Fibroblast of the conjunctiva (primary cell): ENCODE results near the gene RANBP1.

ENCODE experiments used
- DNase-seq: peaks from one replicate; pipeline ENCODE4 v3.0.0-alpha.2; 2010; ENCODE audit warnings: low read depth

RANBP1 gene

DNA sequence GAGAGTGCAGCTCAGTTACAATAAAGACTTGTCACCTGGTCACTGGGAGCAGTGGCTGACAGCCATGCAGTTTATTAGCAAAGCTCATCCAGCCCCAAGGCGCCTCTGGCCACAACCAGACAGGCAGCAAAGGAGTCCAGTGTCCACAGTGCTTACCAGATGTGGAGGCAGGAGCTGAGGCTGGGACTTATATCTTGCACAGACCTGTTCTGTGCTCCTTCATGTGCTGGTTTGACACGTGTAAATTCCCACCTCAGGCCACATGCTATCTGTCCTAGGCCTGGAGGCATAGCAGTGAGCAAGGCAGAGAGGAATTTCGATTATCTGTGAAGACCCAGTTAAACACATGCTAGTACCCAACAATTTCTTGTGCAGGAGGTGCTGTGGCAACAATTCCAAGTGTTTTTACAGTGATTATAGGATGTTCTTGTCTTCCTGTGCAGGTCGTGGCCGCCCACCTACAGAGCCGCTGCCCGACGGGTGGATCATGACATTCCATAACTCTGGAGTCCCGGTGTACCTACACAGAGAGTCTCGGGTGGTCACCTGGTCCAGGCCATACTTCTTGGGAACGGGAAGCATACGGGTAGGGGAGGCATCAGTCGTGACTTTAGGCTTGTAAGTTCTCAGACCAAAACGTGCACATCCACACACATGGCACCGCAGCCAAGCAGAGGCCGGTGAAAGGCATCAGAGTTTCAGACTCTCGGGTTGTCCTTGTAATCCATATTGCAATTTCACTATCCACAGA, 26.5 kb upstream of the RANBP1 start:
- no peak for DNase-seq

DNA sequence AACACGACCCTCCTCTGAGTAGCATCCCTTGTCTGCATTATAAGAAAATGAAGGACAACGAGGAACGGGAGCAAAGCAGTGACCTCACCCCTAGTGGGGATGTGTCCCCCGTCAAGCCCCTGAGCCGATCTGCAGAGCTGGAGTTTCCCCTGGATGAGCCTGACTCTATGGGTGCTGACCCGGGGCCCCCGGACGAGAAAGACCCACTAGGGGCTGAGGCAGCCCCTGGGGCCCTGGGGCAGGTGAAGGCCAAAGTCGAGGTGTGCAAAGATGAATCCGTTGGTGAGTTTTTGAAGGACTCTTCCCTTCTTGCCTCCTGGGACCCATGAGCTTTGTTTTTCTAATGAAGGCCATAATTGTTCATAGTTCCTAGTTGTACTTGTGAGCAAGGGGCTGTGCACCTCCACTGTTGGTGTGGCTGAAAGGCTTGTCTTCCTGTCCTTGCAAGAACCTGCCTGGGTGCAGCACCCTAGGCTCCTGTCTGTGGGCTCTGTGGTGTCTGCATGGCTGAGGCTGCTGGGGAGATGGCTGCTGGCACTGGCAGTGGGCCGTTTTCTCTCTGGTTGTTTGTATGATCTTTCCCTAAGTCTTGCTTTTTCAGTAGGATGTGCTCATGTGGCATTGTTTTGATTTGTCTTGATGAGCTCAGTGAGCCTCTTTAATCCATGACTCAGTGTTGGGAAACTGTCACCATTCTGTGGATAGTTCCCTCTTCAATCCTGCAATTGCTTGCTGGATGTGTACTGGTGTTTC, 25.8 kb upstream of the RANBP1 start:
- no peak for DNase-seq

DNA sequence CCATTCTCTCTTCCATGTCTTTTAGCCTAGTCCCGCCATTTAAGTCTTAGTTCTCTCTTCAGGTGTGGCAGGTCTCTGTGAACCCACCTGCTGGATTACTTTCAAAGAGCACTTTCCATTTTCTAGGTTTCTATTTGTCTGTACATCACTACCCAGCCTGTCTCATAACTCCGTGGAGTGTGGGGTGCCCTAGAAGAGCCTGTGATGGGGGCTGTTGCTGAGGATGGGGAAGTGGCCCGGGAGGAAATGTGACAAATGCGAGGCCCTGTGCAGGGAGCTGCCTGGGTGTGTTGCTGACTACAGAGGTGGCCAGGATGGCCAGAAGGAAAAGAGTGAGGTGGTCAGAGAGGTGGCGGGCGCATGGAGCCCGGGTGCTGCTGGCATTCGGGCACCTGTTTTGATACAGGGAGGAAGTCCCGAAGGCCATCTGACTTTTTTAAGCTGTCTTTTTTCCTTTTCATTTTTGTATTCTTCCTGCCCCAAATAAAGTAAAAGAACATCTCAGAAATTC, 25.1 kb upstream of the RANBP1 start:
- no peak for DNase-seq

DNA sequence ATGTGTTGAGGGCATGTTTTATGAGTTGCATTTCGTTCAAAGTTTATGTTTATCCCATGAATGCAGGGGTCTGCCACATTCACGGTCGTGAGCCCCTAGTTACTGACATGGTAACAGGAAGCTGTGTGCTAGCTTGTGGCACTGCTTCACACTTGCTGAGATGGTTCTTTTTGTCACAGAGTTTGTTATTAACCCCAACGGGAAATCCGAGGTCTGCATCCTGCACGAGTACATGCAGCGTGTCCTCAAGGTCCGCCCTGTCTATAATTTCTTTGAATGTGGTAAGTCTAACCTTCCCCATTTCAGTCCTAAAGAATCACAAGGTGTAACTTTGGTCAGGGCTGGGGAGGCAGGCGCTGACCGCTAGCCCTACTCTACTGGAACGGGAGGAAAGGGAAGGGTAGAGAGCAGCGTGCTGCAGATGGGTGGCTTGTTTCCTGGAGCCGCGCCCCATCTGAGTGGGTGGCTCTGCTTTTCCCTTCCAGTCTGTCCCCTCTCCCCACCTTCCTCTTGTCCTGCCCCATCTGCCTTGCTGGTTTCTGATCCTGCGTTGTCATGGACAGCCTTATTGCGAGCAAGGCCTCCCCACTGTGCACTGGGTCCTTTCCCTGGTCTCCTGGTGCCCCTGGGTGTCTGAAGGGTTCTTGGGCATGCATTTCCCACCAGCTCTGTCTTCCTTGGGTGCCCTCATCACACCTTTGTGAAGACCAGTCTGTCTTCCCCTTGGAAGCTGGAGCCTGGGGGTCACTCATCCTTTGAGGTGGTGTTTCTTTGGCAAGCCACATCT, 24.0 kb upstream of the RANBP1 start:
- no peak for DNase-seq

DNA sequence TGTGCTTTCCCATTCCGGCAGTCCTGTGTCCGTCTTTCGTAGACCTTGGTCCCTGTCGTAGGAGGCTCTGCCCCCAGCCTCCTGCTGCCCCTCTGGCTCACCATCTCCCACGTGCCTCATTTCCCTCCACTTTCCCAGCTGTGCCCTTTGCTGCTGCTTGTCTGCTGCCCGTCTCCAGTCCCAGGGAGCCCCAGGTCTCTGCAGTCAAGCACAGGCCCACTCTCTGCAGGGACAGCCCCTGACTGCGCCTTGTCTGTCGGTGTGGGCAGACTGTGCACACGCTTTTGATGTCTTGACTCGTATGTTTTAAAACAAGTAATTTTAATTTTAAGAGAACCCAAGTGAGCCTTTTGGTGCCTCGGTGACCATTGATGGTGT, 23.4 kb upstream of the RANBP1 start:
- no peak for DNase-seq

DNA sequence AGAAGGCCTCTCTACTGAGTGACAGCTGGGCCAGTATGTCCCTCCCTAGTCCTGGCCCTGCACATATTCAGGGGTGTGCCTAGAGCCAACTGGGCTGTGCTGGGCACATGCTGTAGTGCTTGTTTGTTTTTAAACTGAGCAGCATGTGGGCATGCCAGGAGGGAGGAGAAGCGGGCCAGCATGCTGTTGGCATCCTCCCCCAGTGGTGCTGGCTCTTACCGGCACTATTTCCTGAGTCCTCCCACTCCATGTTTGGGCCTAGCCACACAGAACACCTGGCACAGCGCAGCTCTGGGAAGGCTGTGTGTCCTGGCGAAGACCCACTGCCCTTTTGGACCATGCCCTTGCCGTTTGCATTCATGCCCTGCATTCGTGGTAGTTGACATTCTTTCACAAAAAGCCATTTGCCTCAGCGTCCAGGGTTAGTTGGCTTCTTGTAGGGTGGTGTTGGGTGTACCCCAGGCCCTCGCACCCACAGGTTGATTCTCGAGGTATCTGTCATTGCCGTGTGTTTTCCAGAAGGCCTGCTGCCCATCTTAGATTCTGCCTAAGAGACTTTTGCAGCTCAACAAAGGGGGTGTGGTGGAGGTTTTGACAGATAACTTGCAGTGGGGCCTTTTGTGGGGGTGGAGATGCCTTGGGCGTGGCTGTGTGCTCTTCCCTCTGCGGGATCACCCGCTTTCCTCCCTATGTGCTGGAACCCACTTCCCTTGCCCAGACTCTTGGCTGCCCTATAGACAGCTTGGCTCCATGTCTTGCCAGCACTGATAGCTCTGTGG, 22.3 kb upstream of the RANBP1 start:
- DNase-seq: no peak

DNA sequence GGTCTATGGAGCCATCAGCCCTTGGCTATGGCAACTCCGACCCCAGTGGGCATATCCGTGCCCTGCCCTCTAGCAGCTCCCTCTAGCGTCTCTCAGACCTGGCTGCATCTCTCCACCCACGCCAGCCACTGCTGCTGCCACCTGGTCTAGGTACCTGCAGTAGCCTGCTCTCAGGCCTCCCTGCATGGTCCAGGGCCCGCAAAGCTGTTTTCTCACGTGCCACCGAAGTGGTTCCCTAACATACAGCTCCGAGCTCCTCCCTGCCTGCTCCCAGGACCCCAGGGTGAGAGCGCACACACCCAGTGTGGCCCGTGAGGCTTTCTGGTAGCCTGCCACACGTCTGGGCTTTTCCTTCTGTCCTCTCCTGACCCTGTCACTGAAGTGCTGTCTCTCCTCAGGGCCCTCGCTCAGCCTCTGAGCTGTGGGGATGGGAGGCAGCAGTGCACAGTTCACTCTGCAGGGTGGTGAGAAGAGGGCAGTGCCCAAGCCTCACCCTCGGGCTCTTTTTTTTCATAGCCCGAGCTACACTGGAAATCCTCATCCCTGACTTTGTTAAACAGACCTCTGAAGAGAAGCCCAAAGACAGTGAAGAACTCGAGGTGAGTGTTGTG, 21.6 kb upstream of the RANBP1 start:
- DNase-seq: no peak

DNA sequence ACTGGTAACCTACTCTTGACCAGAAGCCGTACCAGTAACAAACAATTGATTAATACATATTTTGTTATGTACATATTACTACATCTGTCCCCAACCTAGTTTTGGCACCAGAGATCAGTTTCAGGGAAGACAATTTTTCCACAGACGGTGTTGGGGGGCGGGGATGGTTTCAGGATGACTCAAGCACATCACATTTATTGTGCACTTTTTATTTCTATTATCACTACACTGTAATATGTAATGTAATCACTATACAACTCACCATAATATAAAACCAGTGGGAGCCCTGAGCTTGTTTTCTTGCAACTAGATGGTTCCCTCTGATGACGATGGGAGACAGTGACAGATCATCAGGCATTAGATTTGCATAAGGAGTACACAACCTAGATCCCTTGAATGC, 20.4 kb upstream of the RANBP1 start:
- no peak for DNase-seq

DNA sequence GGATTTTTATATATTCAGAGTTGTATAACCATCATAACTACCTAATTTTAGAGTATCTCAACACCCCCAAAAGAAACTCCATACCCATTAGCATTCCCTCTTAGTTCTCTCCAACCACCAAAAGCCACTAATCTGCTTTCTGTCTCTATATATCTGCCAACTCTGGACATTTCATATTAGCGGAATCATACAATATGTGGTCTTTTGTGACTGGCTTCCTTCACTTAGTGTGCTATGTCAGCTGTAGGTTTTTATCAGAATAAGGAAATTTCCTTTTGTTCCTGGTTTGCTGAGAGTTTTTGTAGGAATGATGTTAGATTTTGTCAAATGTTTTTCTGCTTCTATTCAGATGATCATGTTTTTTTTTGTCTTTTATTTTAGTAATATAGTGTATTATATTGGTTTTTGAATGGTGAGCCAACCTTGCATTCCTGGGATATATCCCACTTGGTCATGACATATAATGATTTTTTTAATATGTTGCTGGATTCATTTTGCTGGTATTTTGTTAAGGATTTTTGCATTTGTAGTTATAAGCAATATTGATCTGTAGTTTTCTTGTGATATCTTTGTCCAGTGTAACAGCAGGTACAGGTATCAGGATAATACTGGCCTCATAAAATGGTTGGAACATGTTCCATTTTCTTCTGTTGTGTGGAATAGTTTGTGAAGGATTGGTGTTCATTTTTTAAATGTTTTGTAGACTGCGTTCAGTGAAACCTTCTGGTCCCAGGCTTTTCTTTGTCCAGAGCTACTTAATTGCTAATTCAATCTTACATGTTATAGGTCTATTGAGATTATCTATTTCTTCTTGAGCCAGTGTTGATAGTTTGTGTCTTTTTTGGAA, 19.1 kb upstream of the RANBP1 start:
- DNase-seq: no peak

DNA sequence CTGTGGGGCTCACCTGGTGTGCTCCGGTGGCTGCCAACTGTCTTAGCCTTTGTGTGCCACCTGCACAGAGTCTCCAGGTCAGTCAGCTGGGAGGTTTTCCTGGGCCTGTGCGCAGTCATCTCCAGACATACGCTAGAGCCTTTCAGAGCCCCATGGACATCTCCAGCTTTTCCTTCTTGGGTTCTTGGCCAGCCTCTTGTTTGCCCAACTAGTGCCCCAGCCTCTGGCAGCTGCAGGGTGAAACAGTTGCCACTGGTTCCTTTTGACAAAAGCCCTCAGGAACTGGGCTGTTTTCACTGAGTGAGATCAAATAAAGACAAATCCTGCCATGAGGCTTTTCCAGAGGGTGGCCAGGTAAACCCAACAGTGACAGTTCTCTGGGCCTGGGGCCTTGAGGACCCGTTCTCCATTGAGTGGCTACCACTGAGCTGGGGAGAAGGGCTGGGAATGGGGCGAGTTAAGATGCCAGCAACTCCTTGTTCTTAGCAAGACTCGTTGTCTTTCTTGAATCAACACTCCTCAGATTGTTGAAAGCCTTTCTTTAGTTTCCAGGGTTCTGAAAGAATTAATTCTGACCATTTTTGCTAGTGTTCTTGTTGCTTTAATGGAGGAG, 16.7 kb upstream of the RANBP1 start:
- no peak for DNase-seq

DNA sequence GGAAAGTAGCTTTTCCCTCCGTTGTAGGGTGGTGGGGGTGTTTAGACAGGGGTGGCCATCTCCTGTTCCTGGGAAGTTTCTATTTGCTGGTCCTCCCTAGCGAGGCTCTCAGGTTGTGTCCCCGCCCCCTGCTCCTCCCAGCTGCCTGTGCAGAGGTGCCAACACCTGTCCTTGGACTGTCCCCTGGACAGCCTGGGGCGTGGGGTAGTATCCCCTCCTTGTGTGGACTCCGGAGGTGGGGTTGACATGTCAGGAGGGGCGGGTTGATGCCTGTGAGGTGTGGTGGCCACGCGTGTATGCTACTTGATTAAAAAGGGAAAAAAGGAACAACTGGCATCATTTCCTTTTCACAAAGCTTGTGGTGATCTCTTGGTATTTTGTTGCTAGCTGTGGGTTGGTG, 14.3 kb upstream of the RANBP1 start:
- no peak for DNase-seq

DNA sequence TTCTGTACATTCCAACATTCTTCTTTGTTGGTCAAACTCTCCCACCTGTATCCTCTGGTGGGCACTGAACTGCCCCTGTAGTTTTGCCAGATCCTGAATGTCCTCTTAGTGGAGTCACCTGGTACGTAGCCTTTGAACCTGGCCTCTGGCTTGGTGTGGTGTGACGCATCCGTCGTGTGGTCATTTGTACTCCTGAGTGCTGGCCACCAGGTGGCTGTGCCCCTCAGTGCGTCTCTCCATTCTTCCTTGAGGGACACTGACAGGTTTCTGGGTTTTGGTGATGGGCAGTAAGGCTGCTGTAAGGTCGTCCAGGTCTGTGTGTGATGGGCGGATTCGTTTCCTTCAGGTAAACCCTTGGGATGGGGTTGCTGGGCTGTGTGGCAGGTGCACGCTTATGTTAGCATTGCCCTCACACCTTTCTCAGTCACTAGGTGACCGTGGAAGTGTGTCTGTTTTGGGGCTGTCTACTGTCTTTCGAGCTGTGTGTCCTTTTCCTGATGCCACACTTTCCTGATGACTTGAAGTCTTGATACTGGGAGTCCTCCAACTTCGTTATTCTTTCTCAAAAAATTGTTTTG, 13.6 kb upstream of the RANBP1 start:
- DNase-seq: no peak

DNA sequence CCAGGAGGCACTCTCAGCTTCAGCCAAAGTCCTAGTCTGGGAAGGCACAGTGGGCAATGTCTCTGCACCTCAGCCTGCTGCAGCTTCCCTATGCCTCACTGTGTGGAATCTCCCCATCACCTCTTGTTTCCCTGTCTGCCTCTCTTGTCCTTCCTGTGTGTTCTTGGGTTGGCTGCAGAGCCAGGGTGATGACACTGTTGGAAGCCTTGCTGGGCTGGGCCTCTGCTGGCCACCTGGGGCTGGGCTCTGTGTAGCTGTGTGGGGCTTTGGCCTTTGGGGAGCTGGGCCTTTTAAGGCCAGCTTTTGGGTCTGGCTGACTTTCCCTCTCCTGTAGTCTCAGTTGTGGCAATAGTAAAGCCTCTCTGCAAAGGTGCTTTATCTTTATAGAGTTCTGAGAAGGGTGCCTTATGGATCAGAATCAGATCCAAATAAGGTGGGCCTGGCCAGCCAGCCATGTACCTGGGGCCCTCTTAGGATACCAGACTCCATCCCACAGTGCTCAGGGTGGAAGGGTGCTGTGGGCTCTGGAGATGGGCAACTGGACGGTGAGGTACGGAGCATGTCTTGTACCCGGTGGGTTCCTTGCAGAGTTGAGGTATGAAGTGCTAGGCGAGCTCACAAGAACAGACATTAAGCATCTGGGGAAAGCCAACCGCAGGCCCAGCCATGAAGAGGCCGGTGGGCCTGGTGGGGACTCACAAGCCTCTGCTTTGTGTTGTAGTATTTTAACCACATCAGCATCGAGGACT, 10.3 kb upstream of the RANBP1 start:
- DNase-seq: no peak

DNA sequence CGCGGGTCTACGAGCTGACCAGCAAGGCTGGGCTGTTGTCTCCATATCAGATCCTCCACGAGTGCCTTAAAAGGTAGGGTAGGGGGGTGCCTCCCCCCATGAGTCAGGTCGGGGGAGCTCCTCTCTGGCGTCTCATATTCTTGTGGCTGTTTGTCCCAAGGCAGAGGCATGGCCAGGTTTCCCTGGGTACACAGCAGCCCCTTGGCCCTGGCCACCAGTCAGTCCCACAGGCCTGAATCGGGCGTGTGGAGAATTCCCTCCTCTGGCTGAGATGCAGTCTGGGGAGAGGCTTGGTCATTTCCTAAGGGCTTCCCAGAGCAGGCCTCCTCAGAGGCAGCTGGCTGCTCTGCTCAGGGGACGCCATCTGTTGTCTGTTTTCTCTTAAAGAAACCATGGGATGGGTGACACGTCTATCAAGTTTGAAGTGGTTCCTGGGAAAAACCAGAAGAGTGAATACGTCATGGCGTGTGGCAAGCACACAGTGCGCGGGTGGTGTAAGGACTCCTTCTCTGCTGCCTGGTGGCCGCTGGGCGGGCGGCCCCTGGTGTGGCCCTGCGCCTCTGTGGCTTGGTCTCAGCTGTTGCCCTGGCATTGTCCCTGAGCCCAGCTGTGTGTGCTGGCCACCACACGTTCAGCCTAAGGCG, 9.6 kb upstream of the RANBP1 start:
- DNase-seq: no peak

DNA sequence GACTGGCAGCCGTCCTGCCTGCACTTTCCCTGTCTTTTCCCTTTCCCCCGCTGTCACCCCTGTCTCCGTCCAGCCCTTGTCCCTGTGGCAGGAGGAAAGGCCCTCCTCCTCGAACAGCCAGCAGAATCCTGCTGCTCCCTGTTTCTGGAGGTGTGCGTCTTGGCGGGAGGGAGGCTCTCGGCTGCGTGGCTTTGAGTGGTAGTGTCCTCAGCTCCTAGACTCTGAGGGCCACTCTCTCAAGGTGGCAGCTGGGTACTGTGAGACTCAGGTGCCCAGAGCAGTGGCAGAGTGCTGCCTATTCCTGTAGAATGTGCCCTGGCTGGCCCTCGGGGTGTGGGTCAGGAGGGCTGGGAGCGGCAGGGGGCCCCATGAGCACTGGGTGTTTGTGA, 9.1 kb upstream of the RANBP1 start:
- no peak for DNase-seq

DNA sequence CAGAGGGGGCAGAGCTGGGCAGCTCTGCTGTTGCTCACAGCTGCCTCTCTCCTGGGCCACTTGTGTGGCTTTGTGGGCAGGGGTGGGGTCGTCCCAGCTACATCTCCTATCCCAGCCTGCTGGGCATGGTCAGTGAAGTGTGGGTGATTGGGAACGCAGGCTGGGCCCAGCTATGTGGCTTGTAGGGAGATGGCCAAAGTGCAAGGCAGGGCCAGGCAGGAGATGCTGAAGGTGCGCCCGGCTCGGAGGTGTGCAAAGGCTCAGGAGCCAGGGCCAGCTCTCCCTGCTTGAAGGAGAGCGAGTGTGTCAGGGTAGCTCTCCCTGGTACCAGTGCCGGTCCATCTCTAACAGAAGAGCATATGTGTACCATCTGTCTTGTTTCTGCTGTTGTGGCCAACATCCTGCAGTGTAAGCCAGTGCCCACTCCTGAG, 8.4 kb upstream of the RANBP1 start:
- DNase-seq: no peak

DNA sequence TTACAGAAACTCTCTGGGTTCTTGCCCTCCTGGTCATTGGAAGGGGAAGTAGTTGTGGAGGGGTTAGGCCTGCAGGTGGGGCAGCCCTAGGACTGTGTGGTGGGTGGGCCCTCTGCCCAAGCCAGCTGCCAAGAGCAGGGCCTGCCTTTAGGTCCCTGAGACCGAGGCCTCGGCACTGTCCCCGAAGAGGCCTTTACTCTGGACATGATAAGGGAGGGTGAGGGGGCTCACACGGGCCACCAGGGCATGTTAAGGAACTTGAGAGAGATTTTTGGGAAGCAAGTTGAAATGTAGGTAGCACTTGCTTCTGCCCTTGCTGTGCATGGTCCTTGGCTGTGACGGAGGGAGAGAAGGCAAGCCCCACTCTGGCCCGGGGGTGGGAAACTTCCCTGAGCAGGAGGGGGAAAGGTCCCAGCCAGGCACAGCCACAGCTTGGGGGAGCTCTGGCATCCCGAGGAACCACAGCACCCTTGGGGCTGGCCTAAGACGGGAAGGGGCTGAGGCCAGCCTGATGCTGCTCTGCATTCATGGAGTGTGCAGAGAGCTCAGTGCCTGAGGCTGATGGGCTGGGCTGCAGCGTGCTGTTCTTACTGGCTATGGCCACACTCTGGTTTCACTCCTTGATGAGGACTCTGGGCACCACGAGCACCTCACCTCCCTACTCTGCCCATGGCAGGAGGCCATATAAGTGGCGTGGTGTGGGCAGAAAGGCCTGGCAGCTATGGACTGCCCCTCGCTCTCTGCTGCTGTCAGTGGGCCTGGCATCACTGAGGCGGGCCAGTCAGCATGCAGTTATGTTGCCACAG, 7.8 kb upstream of the RANBP1 start:
- no peak for DNase-seq

DNA sequence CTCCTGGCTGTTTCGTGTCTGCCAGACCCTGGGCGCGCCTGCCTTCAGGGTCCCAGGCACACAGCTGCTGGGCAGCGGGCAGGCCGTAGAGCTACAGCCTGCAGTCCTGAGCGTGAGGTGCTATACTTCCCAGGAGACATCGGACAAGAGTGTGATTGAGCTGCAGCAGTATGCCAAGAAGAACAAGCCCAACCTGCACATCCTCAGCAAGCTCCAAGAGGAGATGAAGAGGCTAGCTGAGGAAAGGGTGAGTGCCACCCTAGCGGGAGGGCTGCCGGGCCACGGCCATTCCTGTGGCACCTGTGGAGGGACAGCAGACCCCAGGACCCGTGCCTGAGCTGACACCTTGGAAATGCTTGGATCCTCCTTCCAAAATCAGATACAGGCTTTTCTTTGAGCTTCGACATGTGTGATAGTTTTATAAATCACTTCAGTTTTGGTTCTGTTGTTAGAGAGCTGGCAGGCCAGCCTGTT, 7.1 kb upstream of the RANBP1 start:
- DNase-seq: no peak
